Common myeloid progenitor, CD34-positive (primary cell): ENCODE measurements around the gene MRPS23.

ENCODE experiments used
- CTCF ChIA-PET: fragments of 350-600 bp; sonication (Branson Sonifier 250); formaldehyde crosslinking; loops from one replicate; lab custom pipeline; 2021; ENCODE audit warnings: antibody characterized with exemption; lab: Charles Lee
- POLR2A ChIA-PET: fragments of 350-600 bp; sonication (Branson Sonifier 250); formaldehyde crosslinking; loops from one replicate; lab custom pipeline; 2021; ENCODE audit warnings: antibody characterized with exemption; lab: Charles Lee
- DNase-seq, 3 donors: peaks; one replicate each; pipeline versions ENCODE4 v3.0.0 to v3.0.0-alpha.2; 2013
- H3K27ac ChIP-seq, 2 experiments: 1 replicate in 1 of 2; 2 replicates in 1 of 2; pipeline ENCODE4 v1.7.0; 2013; ENCODE audit warnings: inconsistent platforms in 2 of 2, low read length in 2 of 2, mild to moderate bottlenecking in 2 of 2, low read depth in 1 of 2, moderate library complexity in 1 of 2; ENCODE audit not compliant: severe bottlenecking in 2 of 2, insufficient read depth in 1 of 2, poor library complexity in 1 of 2
- H3K27me3 ChIP-seq, 5 experiments: replicated peaks in 2 of 5; 1 replicate in 3 of 5; 2 replicates in 2 of 5; pipeline versions ENCODE4 v1.6.1 to v1.7.0; 2013; ENCODE audit warnings: low read length in 4 of 5, mild to moderate bottlenecking in 2 of 5, moderate library complexity in 2 of 5, inconsistent platforms in 1 of 5; ENCODE audit not compliant: insufficient read depth in 5 of 5, control insufficient read depth in 4 of 5
- H3K36me3 ChIP-seq, 4 experiments: 1 replicate in 2 of 4; 2 replicates in 2 of 4; pipeline versions ENCODE4 v1.6.1 to v1.7.0; 2013; ENCODE audit warnings: low read length in 3 of 4, control low read depth in 1 of 4, mild to moderate bottlenecking in 1 of 4; ENCODE audit not compliant: control insufficient read depth in 4 of 4, insufficient read depth in 4 of 4
- H3K4me1 ChIP-seq, 4 experiments: 1 replicate in 3 of 4; 2 replicates in 1 of 4; pipeline versions ENCODE4 v1.6.1 to v1.7.1; 2013; ENCODE audit warnings: low read length in 3 of 4, mild to moderate bottlenecking in 3 of 4, control low read depth in 1 of 4, inconsistent platforms in 1 of 4, moderate library complexity in 1 of 4; ENCODE audit not compliant: control insufficient read depth in 4 of 4, insufficient read depth in 4 of 4; ENCODE audit errors: control extremely low read depth in 1 of 4
- H3K4me3 ChIP-seq, 7 experiments: 1 replicate in 4 of 7; 2 replicates in 3 of 7; pipeline versions ENCODE4 v1.5.1 to v1.7.0; 2013; ENCODE audit warnings: mild to moderate bottlenecking in 7 of 7, low read length in 6 of 7, moderate library complexity in 6 of 7, inconsistent platforms in 2 of 7, low read depth in 2 of 7, control low read depth in 1 of 7; ENCODE audit not compliant: insufficient read depth in 4 of 7, control insufficient read depth in 1 of 7; ENCODE audit errors: extremely low read depth in 1 of 7
- H3K9me3 ChIP-seq, 5 experiments: 1 replicate in 4 of 5; 2 replicates in 1 of 5; pipeline versions ENCODE4 v1.6.1 to v1.7.1; 2013; ENCODE audit warnings: low read length in 4 of 5, mild to moderate bottlenecking in 2 of 5, inconsistent platforms in 1 of 5, low read depth in 1 of 5, moderate library complexity in 1 of 5; ENCODE audit not compliant: control insufficient read depth in 4 of 5, insufficient read depth in 2 of 5; ENCODE audit errors: control extremely low read depth in 1 of 5
- whole genome bisulfite sequencing: methylation state at CpG from one replicate; pipeline ENCODE4 v1.1.5; 2013; ENCODE audit not compliant: insufficient coverage; 5-methylcytosine and 5-hydroxymethylcytosine counted together

MRPS23 gene

GRCh38 chr17:57874434-57875289 is 24.8 kb upstream of the MRPS23 start:
- Histone ChIP-seq H3K4me3 (peak overlapping the region in 4 of 7 experiments; percentile 22 to 45 (median 29)), H3K9me3 (no peaks in the 10 kb centered on the region), H3K27me3 (no peaks in the 10 kb centered on the region), H3K27ac (no peak overlapping the region), H3K4me1 (peaks cover 8 to 86% (median 72%) of the 10 kb centered on the region in 4 experiments), H3K36me3 (no peaks in the 10 kb centered on the region)
- ChIA-PET POLR2A (interaction anchor here (0.6 to 1.2 kb wide), 3 partner anchors 16 to 125 kb away, joined by 3 to 4 read pairs (median 3); no protein-coding TSS in a partner anchor), CTCF (interaction anchor here (0.9 to 15.6 kb wide), 12 partner anchors 15 to 125 kb away, joined by 3 to 252 read pairs (median 6); partner anchors contain the start of gene MRPS23)
- WGBS = 8% methylated on average over 17 of the region's 33 CpGs
- DNase-seq = peak; percentile 54 to 79 (median 70)

GRCh38 chr17:57874058-57874419 is 24.2 kb upstream of the MRPS23 start:
- CTCF ChIA-PET = interaction anchor here (1.0 to 15.6 kb wide), 7 partner anchors 14 to 126 kb away, joined by 3 to 252 read pairs (median 12); partner anchors contain the start of gene MRPS23
- DNase-seq = no peak
- Histone ChIP-seq H3K27ac (no peak overlapping the region), H3K9me3 (no peaks in the 10 kb centered on the region), H3K4me1 (peaks cover 8 to 90% (median 78%) of the 10 kb centered on the region in 4 experiments), H3K4me3 (peak overlapping the region in 3 of 7 experiments; percentile 2 to 31 (median 22)), H3K36me3 (no peaks in the 10 kb centered on the region), H3K27me3 (no peaks in the 10 kb centered on the region)
- 20% methylated on average over 2 of the region's 7 CpGs for WGBS
- POLR2A ChIA-PET = interaction anchor here (0.6 to 1.2 kb wide), 3 partner anchors 11 to 125 kb away, joined by 3 to 4 read pairs (median 4); no protein-coding TSS in a partner anchor

- DNase-seq = no peak
- no peaks in the 10 kb centered on the region for H3K27me3 ChIP-seq
- CTCF ChIA-PET = interaction anchor here (1.0 to 15.6 kb wide), 6 partner anchors 13 to 126 kb away, joined by 3 to 252 read pairs (median 14); partner anchors contain the start of gene MRPS23
- H3K4me1 ChIP-seq = peaks cover 8 to 93% (median 84%) of the 10 kb centered on the region in 4 experiments
- no peak overlapping the region for H3K4me3 ChIP-seq
- no peaks in the 10 kb centered on the region for H3K9me3 ChIP-seq
- POLR2A ChIA-PET = interaction anchor here (0.6 to 1.1 kb wide), 2 partner anchors 11 to 1437 kb away, joined by 4 to 6 read pairs; no protein-coding TSS in a partner anchor
- H3K27ac ChIP-seq = no peak overlapping the region
- H3K36me3 ChIP-seq = no peaks in the 10 kb centered on the region
- 58% methylated on average over 14 of the region's 16 CpGs for WGBS
Observed at GRCh38 chr17:57873261-57874057, 23.6 kb upstream of the MRPS23 start.

GRCh38 chr17:57872536-57872935 is 22.7 kb upstream of the MRPS23 start:
- Histone ChIP-seq H3K9me3 (no peaks in the 10 kb centered on the region), H3K4me1 (peaks cover 12 to 96% (median 92%) of the 10 kb centered on the region in 4 experiments), H3K27me3 (no peaks in the 10 kb centered on the region), H3K27ac (no peak overlapping the region), H3K36me3 (no peaks in the 10 kb centered on the region), H3K4me3 (peak overlapping the region in 4 of 7 experiments; percentile 16 to 52 (median 28))
- WGBS = 1% methylated on average over 11 of the region's 14 CpGs
- peak in 1 of 3 donors; percentile 36 for DNase-seq
- ChIA-PET CTCF (interaction anchor here (1.2 to 15.6 kb wide), 3 partner anchors 13 to 126 kb away, joined by 3 to 252 read pairs (median 37); partner anchors contain the start of gene MRPS23), POLR2A (interaction anchor here (1.0 kb wide), 1 partner anchor 10 kb away, joined by 3 read pairs; no protein-coding TSS in a partner anchor)

- Histone ChIP-seq H3K4me3 (no peak overlapping the region), H3K36me3 (no peaks in the 10 kb centered on the region), H3K4me1 (peaks cover 15 to 99% (median 95%) of the 10 kb centered on the region in 4 experiments), H3K9me3 (no peaks in the 10 kb centered on the region), H3K27me3 (no peaks in the 10 kb centered on the region), H3K27ac (no peak overlapping the region)
- DNase-seq = no peak
- 100% methylated on average over 5 of the region's 8 CpGs for WGBS
- CTCF ChIA-PET = interaction anchor here (1.1 to 15.6 kb wide), 3 partner anchors 12 to 33 kb away, joined by 3 to 252 read pairs (median 37); partner anchors contain the start of gene MRPS23
- POLR2A ChIA-PET = interaction anchor here (1.0 kb wide), 1 partner anchor 9 kb away, joined by 3 read pairs; no protein-coding TSS in a partner anchor
Observed at GRCh38 chr17:57871863-57872262, 22.0 kb upstream of the MRPS23 start.

- WGBS = 93% methylated on average over 4 of the region's 7 CpGs
- POLR2A ChIA-PET = no interaction called here
- Histone ChIP-seq H3K27me3 (no peaks in the 10 kb centered on the region), H3K27ac (no peak overlapping the region), H3K4me1 (peaks cover 12 to 97% (median 94%) of the 10 kb centered on the region in 4 experiments), H3K36me3 (no peaks in the 10 kb centered on the region), H3K4me3 (no peak overlapping the region), H3K9me3 (no peaks in the 10 kb centered on the region)
- CTCF ChIA-PET = interaction anchor here (0.9 to 15.6 kb wide), 4 partner anchors 11 to 34 kb away, joined by 3 to 252 read pairs (median 20); partner anchors contain the start of gene MRPS23
- no peak for DNase-seq
Observed at GRCh38 chr17:57871155-57871554, 21.3 kb upstream of the MRPS23 start.
